ENCODE data around the gene SPDYE18.
"Not testable (repeated sequence)": the region's sequence is repeated elsewhere in the genome, so short reads cannot be mapped to it uniquely, and the experiment has no call there.

Gene SPDYE18

DNA sequence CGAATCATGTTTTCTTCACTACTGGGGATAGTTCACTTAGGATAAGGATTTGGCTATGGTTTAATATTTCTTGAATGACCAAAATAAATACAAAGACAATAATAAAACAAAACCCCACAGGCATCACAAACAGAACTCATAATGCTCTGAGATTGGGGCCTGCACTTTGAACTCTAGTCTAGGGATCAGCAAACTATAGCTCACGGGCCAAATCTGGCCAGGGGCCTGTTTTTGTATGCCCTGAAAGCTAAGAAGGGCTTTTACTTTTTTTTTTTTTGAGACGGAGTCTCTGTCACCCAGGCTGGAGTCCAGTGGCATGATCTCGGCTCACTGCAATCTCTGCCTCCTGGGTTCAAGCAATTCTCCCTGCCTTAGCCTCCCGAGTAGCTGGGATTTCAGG lies 14.7 kb upstream of the SPDYE18 start:
- H3K4me1 ChIP-seq (ENCODE audit: control insufficient read depth, insufficient read depth, low read length); H3K27ac ChIP-seq (ENCODE audit: extremely low read depth, low read depth, low read length); H3K9me3 ChIP-seq (ENCODE audit: control insufficient read depth, insufficient read depth, low read depth, low read length); H3K4me3 ChIP-seq (ENCODE audit: low read depth, low read length); POLR2A ChIA-PET; CTCF ChIA-PET; H3K36me3 ChIP-seq (ENCODE audit: control insufficient read depth in 2 of 2, insufficient read depth in 1 of 2, low read length in 2 of 2): not testable (repeated sequence)

DNA sequence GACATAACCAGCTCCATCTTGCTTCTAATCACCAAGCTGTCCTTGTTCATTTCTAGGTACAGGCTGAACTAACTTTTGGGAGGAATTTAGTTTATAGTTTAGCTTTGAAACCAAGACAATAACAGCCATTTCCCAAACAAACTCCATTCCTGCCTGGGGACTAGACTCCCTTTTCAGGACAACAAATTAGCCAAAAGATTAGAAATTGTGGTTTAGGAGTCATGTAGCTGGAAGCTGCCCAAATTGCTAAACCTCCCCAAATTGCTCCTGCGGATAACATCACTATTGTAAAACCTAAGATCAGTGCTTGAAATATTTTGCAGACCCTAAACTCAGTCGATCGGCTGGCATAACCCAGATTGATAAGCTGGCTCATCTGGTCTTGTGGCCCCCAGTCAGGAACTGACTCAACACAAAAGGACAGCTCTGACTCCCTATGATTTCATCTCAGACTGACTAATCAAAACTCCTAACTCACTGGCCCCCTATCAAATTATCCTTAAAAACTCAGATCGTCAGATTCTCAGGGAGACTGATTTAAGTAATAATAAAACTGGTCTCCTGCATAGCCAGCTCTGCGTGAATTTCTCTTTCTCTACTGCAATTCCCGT lies 12.5 kb upstream of the SPDYE18 start:
- POLR2A ChIA-PET; H3K9me3 ChIP-seq (ENCODE audit: control insufficient read depth, insufficient read depth, low read depth, low read length); H3K4me1 ChIP-seq (ENCODE audit: control insufficient read depth, insufficient read depth, low read length); H3K27ac ChIP-seq (ENCODE audit: extremely low read depth, low read depth, low read length); H3K36me3 ChIP-seq (ENCODE audit: control insufficient read depth in 2 of 2, insufficient read depth in 1 of 2, low read length in 2 of 2); CTCF ChIA-PET; H3K4me3 ChIP-seq (ENCODE audit: low read depth, low read length): not testable (repeated sequence)

DNA sequence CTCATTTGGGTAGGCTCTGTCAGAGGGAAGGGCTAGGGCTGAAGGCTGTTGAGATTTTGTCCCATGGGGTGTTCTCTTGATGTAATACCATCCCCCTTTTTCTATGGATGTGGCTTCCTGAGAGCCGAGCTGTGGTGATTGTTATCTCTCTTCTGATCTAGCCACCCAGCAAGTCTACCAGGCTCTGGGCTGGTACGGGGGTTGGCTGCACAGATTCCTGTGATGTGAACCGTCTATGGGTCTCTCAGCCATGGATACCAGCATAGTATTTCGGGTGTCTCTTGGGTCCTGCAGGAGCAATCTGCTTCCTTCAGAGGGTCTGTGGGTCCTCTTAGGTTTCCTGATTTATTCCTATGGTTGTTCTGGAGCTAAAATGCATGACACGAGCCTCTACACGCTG lies 8.8 kb upstream of the SPDYE18 start:
- H3K36me3 ChIP-seq (ENCODE audit: control insufficient read depth in 2 of 2, insufficient read depth in 1 of 2, low read length in 2 of 2); H3K4me3 ChIP-seq (ENCODE audit: low read depth, low read length); H3K27ac ChIP-seq (ENCODE audit: extremely low read depth, low read depth, low read length); CTCF ChIA-PET; POLR2A ChIA-PET; H3K9me3 ChIP-seq (ENCODE audit: control insufficient read depth, insufficient read depth, low read depth, low read length); H3K4me1 ChIP-seq (ENCODE audit: control insufficient read depth, insufficient read depth, low read length): not testable (repeated sequence)

DNA sequence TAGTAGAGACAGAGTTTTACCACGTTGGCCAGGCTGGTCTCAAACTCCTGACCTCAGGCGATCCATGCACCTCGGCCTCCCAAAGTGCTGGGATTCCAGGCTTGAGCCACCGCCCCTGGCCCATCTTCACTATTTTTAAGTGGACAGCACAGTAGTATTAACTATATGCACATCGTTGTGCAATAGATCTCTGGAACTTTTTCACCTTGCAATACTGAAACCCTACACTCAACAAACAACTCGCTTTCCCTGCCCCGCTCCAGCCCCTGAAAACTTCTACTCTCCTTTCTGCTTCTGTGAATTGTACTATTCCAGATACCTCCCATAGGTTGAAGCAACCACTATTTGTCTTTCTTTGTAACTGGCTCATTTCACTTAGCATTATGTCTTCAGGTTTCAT lies 3.5 kb upstream of the SPDYE18 start:
- POLR2A ChIA-PET; CTCF ChIA-PET; H3K4me1 ChIP-seq (ENCODE audit: control insufficient read depth, insufficient read depth, low read length); H3K36me3 ChIP-seq (ENCODE audit: control insufficient read depth in 2 of 2, insufficient read depth in 1 of 2, low read length in 2 of 2); H3K27ac ChIP-seq (ENCODE audit: extremely low read depth, low read depth, low read length); H3K4me3 ChIP-seq (ENCODE audit: low read depth, low read length); H3K9me3 ChIP-seq (ENCODE audit: control insufficient read depth, insufficient read depth, low read depth, low read length): not testable (repeated sequence)

DNA sequence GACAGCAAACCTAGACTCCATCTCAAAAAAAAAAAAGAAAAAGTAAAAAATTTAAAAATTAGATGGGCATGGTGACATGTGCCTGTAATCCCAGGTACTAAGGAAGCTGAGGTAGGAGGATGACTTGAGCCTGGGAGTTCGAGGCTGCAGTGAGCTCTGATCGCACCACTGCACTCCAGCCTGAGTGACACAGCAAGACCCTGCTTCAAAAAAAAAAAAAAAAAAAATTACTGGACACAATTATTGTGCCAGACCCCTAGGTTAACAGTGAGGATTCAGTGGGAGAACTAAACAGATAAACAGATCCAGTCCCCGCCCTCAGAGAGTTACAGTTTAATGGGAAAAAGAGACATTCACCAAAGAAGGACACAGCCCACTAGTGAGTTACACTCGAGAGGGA lies 1.4 kb upstream of the SPDYE18 start:
- H3K4me3 ChIP-seq (ENCODE audit: low read depth, low read length); H3K27ac ChIP-seq (ENCODE audit: extremely low read depth, low read depth, low read length); H3K36me3 ChIP-seq (ENCODE audit: control insufficient read depth in 2 of 2, insufficient read depth in 1 of 2, low read length in 2 of 2); POLR2A ChIA-PET; H3K9me3 ChIP-seq (ENCODE audit: control insufficient read depth, insufficient read depth, low read depth, low read length); H3K4me1 ChIP-seq (ENCODE audit: control insufficient read depth, insufficient read depth, low read length); CTCF ChIA-PET: not testable (repeated sequence)

DNA sequence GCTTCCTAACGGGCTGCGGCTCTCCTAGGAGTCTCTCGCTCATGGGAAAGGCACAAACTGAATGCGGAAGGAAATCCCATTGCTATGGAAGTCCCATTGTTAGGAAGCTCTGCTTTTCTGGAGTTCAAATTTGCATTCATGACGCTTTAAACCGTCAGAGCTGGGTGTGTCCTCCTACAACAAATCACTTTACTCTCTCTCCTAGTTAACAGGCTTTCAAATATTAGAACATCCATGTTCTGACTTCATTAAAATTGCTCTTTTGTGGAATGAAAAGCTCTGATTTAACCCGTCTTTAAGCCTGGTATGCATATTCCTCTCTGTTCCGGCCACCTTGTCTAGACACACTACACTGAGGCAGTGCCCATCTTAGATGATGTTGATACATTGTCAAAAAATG lies 30.1 kb downstream of the SPDYE18 start, which contains the start of gene SPDYE17:
Gene SPDYE17, minus strand, starts transcription at position 101 of the 400 bp plus-strand sequence. CDS start 1,791 bp downstream, outside the sequence.
- CTCF ChIA-PET; H3K27ac ChIP-seq (ENCODE audit: extremely low read depth, low read depth, low read length); POLR2A ChIA-PET; H3K9me3 ChIP-seq (ENCODE audit: control insufficient read depth, insufficient read depth, low read depth, low read length); H3K36me3 ChIP-seq (ENCODE audit: control insufficient read depth in 2 of 2, insufficient read depth in 1 of 2, low read length in 2 of 2); H3K4me1 ChIP-seq (ENCODE audit: control insufficient read depth, insufficient read depth, low read length); H3K4me3 ChIP-seq (ENCODE audit: low read depth, low read length): not testable (repeated sequence)

DNA sequence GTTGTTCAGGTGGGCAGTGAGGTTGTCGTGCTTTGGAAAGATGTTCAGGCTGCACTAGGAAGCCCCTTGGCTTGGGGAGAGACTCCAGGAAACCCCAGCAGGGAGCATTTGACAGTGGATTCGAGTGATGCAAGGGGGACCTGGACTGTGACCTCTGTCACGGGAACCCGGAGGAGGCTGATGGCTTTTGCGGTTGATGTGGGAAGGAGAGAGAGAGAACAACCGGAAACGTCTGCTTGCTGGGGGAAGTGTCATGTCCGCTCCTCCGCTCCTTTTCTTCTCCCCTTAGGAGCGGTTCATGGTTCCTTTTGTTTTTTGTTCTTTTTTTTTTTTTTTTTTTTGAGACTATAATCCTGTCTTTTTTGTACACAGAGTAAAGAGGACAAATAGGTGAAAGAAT lies 36.0 kb downstream of the SPDYE18 start:
- H3K9me3 ChIP-seq (ENCODE audit: control insufficient read depth, insufficient read depth, low read depth, low read length); H3K27ac ChIP-seq (ENCODE audit: extremely low read depth, low read depth, low read length); POLR2A ChIA-PET; H3K4me1 ChIP-seq (ENCODE audit: control insufficient read depth, insufficient read depth, low read length); H3K4me3 ChIP-seq (ENCODE audit: low read depth, low read length); H3K36me3 ChIP-seq (ENCODE audit: control insufficient read depth in 2 of 2, insufficient read depth in 1 of 2, low read length in 2 of 2); CTCF ChIA-PET: not testable (repeated sequence)

DNA sequence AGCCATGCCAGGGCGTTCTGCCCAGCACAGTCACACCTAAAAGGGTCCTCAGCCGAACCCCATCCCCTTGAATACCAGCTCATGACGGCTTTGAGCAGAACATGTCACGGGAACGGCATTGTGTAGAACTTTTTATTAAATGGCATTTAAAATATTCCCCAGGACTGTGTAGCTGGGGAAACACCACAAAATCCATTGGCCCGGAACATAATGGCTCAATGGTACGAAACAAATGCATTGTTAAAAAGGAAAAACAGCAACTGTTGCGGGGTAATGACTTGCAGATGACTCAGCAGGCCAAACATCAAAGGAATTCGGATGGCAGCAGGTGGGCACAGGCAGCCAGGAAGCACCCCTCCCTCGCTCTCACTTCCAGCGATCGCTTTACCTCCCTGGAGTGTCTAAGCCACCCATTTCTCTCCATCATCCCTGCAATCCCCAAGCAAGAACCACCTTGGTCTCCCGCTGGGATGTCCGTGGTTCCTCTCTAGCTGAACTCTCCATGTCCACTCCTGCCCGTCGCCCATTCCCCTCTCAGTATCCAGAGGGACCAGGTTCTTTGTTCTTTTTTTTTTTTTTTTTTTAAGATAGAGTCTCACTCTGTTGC lies 52.2 kb downstream of the SPDYE18 start:
- H3K4me3 ChIP-seq (ENCODE audit: low read depth, low read length); H3K4me1 ChIP-seq (ENCODE audit: control insufficient read depth, insufficient read depth, low read length); CTCF ChIA-PET; POLR2A ChIA-PET; H3K9me3 ChIP-seq (ENCODE audit: control insufficient read depth, insufficient read depth, low read depth, low read length); H3K27ac ChIP-seq (ENCODE audit: extremely low read depth, low read depth, low read length); H3K36me3 ChIP-seq (ENCODE audit: control insufficient read depth in 2 of 2, insufficient read depth in 1 of 2, low read length in 2 of 2): not testable (repeated sequence)

DNA sequence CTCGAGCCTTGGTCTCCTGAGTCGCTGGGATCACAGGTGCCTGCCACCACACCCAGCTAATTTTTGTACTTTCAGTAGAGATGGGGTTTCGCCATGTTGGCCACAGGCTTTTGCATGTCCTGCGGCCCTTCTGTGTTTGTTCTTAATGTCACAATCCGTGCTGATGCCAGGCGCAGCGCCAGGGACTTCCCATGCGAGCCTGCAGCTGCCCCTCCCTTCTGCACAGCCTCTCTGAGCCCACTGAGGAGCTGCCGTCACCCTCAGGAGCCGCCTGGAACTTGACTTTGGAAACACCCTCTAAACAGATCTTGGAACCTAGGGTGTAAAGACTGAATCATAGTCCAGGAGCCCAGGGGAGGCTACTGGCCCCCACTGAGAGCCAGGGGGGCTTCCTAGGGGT lies 54.4 kb downstream of the SPDYE18 start:
- H3K4me1 ChIP-seq (ENCODE audit: control insufficient read depth, insufficient read depth, low read length); CTCF ChIA-PET; H3K4me3 ChIP-seq (ENCODE audit: low read depth, low read length); POLR2A ChIA-PET; H3K9me3 ChIP-seq (ENCODE audit: control insufficient read depth, insufficient read depth, low read depth, low read length); H3K36me3 ChIP-seq (ENCODE audit: control insufficient read depth in 2 of 2, insufficient read depth in 1 of 2, low read length in 2 of 2); H3K27ac ChIP-seq (ENCODE audit: extremely low read depth, low read depth, low read length): not testable (repeated sequence)

DNA sequence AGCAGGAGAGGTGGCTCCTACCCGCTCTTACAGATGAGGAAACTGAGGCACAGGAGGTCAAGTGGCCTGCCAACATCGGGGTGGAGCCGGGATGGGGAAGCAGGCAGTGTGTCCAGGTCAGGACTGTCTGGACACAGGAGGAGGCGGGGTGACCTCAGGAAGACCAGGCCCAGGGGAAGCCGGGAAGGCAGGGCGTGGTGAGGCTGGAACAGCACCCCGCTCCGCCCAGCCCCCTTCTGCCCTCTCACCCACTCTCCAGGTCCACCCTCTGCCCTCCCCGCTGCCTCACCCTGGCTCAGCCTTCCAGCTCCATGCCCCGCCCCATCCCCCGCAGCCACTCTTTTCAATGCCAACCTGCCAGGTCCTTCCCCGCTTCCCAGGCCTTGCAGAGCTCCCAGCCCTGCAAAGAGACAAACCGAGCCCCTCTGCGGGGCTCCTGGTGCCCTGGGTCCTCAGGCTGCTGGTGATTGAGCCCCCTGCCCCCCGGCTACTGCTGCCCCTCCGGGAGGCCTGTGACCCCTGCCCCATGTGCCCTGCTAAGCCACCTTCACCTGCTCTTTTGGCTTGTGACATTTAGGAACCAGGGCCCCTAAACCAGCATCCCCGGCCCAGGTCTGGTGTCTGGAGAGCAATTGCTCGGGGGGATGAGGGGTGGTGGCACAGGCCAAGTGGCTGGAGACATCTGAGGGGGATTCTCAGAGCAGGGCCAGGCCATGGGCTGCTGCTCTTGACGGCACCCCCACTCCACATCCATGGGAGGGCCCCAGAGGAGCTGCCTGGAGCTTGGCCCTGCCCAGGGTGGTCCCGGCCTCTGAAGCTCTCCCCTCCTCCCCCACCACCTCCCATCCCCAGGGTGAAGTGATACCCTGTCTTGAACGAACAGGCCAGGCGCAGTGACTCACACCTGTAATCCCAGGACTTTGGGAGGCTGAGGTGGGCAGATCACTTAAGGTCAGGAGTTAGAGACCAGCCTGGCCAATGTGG lies 55.9 kb downstream of the SPDYE18 start:
- POLR2A ChIA-PET; H3K4me1 ChIP-seq (ENCODE audit: control insufficient read depth, insufficient read depth, low read length); H3K9me3 ChIP-seq (ENCODE audit: control insufficient read depth, insufficient read depth, low read depth, low read length); H3K4me3 ChIP-seq (ENCODE audit: low read depth, low read length); H3K27ac ChIP-seq (ENCODE audit: extremely low read depth, low read depth, low read length); H3K36me3 ChIP-seq (ENCODE audit: control insufficient read depth in 2 of 2, insufficient read depth in 1 of 2, low read length in 2 of 2); CTCF ChIA-PET: not testable (repeated sequence)

DNA sequence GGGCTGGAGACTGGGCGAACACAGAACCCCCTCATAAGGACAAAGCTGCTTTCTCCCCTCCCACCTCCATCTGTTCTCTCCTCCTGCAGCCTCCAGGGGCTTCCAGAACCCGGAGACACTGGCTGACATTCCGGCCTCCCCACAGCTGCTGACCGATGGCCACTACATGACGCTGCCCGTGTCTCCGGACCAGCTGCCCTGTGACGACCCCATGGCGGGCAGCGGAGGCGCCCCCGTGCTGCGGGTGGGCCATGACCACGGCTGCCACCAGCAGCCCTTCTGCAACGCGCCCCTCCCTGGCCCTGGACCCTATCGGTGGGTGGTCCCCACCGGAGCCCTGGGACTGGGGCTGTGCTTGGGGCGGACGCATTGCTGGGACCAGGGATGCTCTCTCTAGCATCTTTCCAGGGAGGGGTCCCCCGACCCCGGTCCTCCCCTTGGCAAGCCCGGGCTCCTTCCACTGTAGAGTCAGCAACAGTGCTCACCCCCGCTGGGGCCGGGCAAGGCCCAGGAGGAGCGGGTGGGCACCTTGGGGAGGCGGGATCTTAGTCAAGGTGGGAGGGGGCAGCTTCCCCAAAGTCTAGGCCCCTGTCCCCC lies 56.8 kb downstream of the SPDYE18 start:
- CTCF ChIA-PET; H3K9me3 ChIP-seq (ENCODE audit: control insufficient read depth, insufficient read depth, low read depth, low read length); H3K4me1 ChIP-seq (ENCODE audit: control insufficient read depth, insufficient read depth, low read length); POLR2A ChIA-PET; H3K27ac ChIP-seq (ENCODE audit: extremely low read depth, low read depth, low read length); H3K36me3 ChIP-seq (ENCODE audit: control insufficient read depth in 2 of 2, insufficient read depth in 1 of 2, low read length in 2 of 2); H3K4me3 ChIP-seq (ENCODE audit: low read depth, low read length): not testable (repeated sequence)

Measured in HEK293 (cell line).